GM19099 (cell line): ENCODE data around the gene SLC9A9.

Experiments used
- POLR2A ChIP-seq: IDR thresholded peaks from 3 replicates; pipeline ENCODE4 v1.6.1; 2011; ENCODE audit warnings: low read depth; ENCODE audit not compliant: insufficient read length; ENCODE audit errors: extremely low read depth

The SLC9A9 gene

DNA sequence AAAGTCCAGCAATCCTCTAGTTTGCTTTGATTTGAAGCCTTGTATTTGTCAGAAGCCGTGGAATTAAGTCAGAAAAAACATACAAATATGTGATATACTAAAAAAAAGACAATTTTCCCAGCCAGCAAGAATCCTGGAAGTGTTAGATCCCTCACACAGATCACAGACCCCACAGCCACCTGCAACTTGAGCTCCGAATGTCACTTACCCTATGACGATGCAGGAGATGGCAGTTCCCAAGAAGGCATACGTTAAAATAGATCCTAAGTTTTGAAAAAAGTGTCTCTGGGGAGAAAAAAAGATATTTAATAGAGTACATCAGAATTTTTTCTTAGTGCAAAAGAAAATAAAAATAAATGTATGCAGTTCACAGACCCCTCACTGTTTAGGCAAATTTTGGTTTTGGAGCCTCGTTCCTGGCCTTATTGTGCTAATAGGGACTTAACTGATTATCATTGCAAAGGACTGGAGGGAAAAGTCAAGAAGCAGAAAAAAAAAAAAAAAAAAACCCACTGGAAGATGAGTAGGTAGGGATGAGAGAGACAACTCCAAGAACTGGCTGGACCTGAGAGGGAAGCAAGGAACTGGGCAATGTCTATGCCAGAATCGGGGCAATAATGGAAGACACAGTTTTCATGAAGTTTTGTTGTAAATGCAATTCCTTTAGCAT is 53.3 kb downstream of the SLC9A9 start:
- no peak for TF ChIP-seq POLR2A

GRCh38 chr3:143793971-143794370 is 54.3 kb downstream of the SLC9A9 start:
- no peak for TF ChIP-seq POLR2A

DNA sequence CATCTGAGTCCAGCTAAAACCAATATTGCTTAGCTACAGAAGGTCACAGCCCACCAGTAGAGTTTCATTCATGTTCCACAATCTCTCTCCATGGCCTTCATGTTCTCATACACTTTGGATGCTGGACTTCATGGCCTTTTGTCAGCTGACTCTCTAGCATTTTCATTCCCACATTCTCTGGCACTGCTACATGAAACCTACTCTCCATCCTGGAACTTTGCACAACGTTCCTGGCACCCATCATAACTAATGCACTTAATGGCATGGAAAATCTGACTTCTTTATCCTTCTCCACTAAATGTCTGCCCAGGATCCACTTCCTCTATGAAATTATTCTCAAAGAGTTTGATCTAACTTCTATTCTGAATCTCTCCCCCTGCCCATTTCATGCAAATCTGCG is 56.9 kb downstream of the SLC9A9 start:
- no peak for TF ChIP-seq POLR2A

DNA sequence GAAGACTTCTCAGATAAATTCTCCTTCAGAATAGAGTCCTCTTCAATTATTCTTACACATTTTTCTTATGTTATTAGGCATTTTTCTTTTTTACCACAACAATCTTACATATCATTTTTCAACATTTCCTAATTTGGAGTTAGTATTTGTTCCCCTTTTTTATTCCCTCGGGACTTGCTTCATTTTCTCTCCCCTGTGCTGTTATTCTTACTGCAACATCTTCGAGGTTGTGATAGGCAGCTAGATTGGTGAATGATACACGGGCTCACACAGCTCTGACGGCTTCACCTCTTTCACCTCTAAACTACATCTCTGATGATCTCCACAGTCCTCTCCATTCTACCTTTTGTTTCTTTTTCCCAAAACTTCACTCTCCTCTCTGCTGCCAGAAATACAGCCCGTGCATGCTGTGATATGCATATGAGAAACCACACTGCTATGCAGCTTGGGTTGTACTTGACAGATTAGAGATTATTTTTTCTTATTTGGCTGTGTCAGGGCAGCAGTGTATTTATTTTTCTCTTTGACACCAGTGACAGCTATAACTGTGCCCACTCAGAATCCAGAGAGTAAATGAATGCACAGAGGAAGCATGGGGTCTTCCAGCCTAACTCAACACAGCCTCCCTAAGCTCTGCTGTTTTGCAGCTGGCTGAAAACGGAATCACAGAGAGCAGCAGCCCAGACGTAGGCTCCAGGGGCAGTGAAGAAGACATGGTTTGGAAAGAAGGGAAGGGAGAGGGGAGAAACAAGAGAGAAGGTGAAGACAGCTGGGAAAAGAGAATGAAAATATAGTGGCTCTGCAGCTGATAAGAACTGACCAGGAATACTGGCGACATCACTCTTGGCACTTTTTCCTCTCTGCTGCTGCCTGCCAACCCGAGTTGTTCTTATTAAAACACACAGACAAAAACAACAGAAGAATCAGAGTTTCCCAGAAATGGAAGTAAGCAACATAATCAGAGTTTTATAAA is 61.8 kb downstream of the SLC9A9 start:
- TF ChIP-seq POLR2A, result no peak

- no peak for TF ChIP-seq POLR2A
These were observed 63.8 kb downstream of the SLC9A9 start for GRCh38 chr3:143784446-143784845.

- TF ChIP-seq POLR2A, result no peak
These were observed 64.4 kb downstream of the SLC9A9 start for GRCh38 chr3:143783851-143784370.

DNA sequence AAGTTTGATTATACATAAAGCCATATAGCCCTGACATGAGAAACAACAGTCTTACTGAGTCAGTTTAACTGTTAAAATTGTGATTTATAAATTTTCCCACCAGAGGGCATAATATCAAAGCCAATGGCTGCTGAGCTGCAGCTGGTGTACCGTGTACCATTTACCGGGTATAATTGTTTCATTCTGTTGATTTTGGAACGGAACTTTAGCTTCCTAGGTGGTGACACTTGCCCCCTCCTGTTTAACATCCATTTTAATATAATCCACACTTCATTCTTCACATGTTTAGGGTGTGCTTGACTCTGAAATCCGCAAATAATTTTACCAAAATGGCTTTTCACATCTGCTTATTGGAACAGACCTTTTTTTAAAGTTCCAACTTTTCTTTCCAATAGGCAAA is 72.8 kb downstream of the SLC9A9 start:
- no peak for TF ChIP-seq POLR2A

DNA sequence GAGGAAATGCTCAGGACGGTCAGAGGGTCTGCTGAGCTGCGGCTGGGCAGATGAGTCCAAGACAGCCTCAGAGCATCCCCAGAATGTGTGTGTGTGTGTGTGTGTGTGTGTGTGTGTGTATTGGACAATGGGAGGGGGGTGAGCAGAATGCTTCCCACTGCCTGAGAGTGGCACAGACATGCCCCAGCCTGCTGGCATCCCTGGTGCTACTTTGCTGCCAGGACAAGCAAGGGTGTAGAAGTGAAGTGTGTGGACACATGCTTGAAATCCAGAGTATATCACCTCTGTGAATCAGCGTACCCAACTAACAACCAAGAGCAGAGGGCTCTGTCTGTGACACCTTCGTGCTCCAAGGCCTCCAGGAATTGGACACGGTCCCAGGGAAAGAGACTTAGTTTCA is 76.3 kb downstream of the SLC9A9 start:
- TF ChIP-seq POLR2A, result no peak

- TF ChIP-seq POLR2A, result no peak
These were observed 77.0 kb downstream of the SLC9A9 start for GRCh38 chr3:143771258-143771657.

DNA sequence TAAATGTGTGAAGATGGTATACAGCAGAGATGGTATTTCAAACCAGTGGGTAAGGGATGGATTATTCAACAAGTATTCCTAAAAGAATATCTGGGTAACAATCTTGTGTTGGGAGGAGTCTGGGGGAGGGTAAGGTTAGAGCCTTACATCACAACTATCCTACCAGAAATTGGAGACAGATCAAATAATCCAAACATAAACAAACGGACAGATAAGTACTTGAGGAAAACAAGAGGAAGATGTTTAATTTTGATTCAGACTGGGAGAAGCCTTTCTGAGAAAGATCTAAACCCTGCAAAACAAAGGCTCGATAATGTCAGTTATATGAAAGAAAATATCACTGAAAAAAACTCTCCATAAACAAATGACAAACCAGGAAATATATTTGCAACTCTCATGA is 77.9 kb downstream of the SLC9A9 start:
- no peak for TF ChIP-seq POLR2A

DNA sequence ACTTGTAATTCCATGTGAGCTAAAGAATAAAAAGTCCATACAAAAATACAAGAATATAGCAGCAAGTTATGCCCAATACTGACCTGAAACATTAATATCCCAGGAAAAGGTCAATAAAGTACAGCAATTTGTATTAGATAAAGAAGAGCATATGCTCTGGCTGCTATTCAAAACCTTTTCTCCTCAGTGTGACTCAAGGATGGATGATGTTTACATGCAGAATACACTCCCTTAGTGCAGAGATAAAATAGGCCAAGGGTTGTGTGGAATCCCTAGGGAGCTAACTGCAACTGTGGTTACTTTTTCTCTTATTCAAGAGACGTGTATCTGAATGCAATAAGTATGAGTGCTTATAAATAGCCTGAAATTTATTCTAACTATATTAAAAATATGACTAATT is 78.7 kb downstream of the SLC9A9 start:
- TF ChIP-seq POLR2A, result no peak

DNA sequence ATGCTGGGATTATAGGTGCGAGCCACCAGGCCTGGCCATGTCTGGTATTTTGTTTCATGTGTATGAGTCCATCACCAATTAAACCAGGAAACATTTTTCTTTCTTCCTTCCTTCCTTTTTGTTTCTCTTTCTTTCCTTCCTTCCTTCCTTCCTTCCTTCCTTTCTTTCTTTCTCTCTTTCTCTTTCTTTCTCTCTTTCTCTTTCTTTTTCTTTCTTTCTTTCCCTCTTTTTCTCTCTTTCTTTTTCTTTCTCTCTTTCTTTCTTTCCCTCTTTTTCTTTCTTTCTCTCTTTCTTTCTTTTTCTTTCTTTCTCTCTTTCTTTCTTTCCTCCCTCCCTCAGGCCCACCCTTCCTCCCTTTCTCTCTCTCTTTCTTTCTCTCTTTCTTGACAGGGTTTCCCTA is 83.4 kb downstream of the SLC9A9 start:
- no peak for TF ChIP-seq POLR2A

DNA sequence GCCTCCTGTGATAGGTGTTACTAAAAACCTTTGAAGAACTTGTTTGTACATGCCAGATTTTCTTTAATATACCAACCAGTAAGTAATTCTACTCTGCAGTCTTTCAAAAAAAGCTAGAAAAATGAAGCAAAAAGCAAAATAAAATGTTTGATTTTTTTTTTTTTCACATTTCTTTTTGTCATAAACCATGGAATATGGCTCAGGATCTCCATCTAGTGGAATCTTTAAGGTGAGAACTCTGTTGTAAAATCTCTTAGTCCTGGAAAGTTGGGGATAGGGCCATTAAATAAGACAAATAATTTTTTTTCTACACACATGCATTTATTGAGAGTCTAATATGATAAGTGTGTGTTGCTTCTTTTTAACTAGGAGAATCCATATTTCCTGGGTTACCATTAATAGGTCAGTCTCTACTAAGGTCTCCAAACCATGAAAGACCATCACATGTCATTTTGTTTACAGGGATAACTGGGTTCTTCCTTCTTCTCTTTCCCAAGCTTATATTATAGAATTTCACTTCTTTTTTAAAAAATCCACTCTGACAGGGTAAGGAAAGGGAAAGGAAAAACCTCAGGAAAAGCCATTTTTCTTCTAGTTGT is 84.6 kb downstream of the SLC9A9 start:
- no peak for TF ChIP-seq POLR2A

DNA sequence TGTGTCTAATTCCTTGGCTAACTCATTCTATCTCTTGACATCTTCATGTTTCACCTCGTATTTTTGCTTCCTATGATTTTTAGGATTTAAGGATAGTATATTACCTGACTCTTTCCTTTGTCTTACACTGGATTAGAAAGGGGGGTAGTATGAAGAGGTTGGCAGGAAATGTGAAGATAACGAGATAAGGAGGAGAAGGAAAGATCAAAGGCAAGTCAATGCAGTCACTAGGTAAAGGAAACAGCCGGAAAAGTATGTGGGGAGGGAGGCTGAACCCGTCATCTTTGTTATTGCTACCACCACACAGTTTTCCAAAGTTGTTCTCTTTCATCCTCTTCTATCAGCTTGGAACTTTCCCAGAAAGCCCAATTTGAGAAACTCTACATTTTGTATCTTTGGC is 90.6 kb downstream of the SLC9A9 start:
- no peak for TF ChIP-seq POLR2A

DNA sequence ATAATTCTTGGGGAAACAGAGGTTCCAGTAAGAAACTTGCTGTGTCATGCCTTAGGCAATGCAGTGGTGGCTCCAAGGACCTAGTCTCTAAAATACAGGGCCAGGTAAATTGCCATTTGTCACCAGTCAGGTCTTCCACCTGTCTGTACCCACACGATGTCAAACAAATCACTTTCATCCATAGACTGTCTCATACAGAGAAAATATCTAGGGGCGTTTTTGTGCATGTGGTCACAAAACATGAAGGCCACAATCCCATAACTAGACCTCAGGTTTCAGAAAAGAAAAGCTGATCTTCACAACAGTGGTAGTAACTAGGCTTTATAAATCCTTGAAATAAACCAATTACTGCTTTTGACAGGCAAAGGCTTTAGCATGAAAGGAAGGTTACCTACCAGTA is 92.3 kb downstream of the SLC9A9 start:
- no peak for TF ChIP-seq POLR2A
